Activated CD4-positive, alpha-beta T cell treated with anti-CD3 and anti-CD28 coated beads, Interleukin-2, Interleukin-6, amounts not matched to agents 100 ng/mL and 50 ng/mL, durations not matched to agents 16 hours and 8 hours (primary cell): Measurements from ENCODE around the gene CEACAM19.
"Not testable (repeated sequence)": the region's sequence is repeated elsewhere in the genome, so short reads cannot be mapped to it uniquely, and the experiment has no call there.

ENCODE experiments used
- DNase-seq: peaks from one replicate; pipeline ENCODE4 v3.0.0-alpha.2; 2020

Gene CEACAM19, protein sequence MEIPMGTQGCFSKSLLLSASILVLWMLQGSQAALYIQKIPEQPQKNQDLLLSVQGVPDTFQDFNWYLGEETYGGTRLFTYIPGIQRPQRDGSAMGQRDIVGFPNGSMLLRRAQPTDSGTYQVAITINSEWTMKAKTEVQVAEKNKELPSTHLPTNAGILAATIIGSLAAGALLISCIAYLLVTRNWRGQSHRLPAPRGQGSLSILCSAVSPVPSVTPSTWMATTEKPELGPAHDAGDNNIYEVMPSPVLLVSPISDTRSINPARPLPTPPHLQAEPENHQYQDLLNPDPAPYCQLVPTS

DNA sequence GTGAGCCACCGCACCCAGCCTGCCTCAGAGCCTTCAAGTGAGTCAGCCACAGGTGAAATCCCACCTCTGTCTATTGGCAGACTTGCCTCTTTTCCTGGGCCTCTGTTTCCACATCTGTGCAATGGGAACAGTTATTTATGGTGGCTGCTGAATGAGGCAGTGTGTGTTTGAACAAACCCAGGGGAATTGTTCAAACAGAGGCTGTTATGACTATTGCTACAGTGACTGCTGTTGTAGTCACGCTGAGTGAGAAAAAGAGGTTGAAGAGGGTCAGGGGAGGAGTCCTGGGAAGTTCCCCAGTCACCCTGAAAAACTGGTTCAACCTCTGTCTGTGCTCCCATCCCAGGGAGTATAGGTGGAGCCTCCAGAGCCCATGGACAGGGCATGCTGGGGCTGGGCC lies at the start of gene CEACAM19:
Gene CEACAM19, plus strand, starts transcription at position 83 of the 400 bp plus-strand sequence. CDS start 450 bp downstream, outside the sequence.
- DNase-seq, result no peak

DNA sequence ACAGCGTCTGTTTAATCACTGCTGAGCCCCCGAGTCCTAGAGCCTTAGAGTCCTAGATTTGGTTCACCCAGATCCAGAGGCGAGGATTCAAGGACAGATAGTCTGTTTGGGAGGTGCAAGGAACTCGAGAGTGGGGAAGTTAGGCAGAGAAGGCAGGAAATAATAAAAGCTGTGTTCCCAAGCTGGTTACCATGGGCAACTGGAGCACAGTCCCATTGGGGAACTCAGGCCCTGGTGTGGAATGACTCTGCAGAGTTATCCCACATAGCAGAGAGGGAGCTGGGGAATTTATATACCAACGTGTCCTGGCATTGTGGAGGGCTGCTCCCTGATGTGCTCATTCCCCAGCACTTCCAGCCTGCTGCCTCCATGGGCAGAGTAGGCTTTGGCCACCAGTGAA lies 48.2 kb upstream of the CEACAM19 start:
- no peak for DNase-seq

DNA sequence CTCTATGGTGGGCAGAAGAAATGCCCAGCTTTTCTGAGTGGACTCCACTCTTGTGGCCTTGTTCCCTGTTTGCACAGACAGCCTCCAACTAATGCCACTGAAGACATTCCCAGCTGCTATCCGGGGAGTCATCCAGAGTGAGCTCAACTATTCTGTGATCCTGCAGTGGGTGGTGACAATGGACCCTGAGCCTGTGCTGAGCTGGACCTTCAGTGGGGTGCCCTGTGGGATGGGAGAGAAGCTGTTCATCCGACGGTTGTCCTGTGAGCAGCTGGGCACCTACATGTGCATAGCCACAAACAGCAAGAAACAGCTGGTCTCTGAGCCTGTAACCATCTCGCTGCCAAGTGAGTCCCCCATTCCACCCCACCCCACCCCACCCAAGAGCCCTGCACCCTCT lies 47.7 kb upstream of the CEACAM19 start:
- no peak for DNase-seq

DNA sequence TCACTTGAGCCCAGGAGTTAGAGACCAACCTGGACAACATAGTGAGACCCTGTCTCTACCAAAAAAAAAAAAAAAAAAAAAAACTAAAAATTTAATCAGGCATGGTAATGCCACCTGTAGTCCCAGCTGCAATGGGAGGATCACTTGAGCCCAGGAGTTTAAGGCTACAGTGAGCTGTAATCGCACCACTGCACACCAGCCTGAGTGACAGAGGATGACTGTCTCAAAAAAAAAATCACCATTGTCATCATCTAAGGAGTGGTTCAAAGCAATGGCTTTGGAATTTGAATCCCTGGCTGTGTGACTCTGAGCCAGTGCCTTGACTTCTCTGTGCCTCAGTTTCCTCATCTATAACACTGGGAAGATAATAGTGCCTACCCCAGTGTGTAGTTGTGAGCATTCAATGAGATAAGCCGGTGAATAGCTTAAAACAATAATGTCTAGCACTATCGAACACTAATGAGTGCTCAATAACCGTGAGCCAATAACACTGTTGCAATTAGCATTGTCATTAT lies 46.4 kb upstream of the CEACAM19 start:
- DNase-seq, result no peak

DNA sequence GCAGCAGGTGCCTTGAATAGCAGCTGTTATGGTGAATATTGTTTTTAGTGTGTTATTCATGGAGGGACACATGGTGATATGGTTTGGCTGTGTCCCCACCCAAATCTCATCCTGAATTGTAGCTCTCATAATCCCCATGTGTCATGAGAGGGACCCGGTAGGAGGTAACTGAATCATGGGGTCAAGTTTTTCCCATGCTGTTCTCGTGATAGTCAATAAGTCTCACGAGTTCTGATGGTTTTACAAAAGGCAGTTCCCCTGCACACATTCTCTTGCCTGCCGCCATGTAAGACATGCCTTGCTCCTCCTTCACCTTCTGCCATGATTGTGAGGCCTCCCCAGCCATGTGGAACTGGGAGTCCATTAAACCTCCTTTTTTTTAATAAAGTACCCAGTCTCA lies 45.6 kb upstream of the CEACAM19 start:
- DNase-seq, result not testable (repeated sequence)

DNA sequence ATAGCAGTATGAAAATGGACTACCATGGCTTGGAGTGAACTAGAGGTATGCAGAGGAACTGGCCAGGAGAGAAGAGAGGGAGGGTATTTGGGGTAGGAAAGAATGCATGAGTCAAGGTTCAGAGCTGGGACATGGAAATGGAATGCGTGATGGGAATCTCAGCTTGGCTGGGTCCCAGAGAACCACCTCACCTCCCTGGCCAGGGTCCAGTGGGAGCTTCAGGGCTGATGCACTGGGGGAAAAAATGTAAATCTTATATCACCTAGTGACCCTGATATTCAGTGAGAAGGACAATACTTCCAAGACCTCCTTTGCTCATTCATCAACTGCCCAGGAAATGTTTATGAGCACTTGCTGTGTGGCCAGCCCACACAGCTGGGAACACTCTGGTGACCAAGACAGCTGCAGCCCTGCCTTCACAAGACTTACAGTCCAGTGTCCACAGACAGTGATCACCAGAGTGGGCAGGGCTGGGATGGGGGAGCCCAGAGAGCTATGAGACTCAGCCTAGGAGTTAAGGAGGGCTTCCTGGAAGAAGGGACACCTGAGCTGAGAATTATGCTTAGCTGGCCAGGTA lies 45.1 kb upstream of the CEACAM19 start:
- DNase-seq, result no peak

DNA sequence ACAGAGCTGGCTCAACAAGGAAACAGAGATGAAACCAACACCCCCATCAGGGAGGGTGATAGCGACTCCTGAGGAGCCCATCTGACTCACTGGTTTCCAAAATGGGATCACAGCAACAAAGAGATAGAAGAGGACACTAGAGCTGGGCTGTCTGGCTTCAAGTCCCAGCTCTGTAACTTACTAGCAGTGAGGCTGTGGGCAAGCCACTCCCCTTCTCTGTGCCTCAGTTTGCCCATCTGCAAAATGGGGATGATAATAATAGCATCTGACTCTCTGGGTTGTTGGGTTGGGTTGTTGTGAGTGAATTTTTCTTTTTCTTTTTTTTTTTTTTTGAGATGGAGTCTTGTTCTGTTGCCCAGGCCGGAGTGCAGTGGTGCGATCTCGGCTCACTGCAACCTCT lies 43.7 kb upstream of the CEACAM19 start:
- DNase-seq, result no peak

DNA sequence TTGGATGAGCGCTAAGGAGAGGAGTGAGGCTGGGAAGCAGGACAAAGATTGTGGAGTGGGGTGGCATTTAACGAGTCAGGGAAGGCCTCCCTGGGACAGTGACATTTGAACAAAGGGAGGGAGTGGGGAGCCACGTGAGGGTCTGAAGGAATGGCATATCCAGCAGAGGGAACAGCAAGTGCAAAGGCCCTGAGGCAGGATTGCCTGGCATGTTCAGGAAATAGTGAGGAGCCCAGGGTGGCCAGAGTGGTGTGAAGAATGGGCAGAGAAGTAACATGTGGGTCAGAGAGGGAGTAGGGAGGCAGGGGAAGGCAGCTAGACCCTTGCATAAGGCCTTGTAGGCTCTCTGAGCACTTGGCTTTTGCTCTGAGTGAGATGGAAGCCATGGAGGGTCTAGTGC lies 42.5 kb upstream of the CEACAM19 start:
- no peak for DNase-seq

DNA sequence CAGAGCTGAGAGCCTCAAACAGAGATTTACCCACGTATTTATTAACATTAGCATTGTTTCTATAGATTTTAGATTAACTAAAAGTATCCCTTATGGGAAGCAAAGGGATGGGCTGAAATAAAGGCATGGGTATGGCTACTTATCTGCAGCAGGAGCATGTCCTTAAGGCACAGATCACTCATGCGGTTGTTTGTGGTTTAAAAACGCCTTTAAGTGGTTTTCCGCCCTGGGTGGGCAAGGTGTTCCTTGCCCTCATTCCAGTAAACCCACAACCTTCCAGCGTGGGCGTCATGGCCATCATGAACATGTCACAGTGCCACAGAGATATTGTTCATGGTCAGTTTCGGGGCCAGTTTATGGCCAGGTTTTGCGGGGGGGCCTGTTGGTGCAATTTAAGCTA lies 39.7 kb upstream of the CEACAM19 start:
- DNase-seq, result not testable (repeated sequence)

DNA sequence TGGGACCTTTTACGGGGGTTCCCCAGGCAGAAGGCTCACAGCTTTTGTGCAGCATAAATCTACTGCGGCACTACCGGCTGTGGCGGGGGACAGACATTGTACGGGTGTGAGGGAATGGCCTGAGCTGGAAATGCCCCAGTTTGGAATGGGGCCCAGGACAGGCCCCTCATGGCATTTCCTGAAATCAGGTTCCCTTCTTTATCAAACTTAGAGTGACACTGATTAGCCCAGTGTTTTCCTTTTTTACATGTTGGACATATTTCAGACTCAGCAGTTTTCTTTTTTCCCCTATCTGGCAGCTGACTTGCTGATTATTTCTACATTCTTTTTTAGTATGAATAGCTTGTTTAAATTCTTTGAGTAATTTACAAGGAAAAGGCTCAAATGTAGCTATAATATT lies 37.2 kb upstream of the CEACAM19 start:
- not testable (repeated sequence) for DNase-seq

DNA sequence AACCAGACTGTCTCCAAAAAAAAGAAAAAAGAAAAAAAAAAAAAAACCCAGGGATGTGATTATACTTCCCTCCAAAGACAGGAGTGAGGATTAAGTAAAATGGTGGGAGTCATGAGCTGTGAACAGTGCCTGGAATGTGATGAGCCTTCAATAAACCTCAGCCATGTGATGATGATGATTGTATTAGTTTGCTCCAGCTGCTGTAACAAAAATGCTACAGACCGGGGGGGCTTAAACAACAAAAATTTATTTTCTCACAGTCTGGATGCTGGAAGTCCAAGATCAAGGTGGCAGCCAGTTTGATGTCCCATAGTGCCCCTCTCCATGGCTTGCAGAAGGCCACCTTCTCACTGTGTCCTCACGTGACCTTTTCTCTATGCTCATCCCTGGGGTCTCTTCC lies 36.5 kb upstream of the CEACAM19 start:
- DNase-seq, result no peak

DNA sequence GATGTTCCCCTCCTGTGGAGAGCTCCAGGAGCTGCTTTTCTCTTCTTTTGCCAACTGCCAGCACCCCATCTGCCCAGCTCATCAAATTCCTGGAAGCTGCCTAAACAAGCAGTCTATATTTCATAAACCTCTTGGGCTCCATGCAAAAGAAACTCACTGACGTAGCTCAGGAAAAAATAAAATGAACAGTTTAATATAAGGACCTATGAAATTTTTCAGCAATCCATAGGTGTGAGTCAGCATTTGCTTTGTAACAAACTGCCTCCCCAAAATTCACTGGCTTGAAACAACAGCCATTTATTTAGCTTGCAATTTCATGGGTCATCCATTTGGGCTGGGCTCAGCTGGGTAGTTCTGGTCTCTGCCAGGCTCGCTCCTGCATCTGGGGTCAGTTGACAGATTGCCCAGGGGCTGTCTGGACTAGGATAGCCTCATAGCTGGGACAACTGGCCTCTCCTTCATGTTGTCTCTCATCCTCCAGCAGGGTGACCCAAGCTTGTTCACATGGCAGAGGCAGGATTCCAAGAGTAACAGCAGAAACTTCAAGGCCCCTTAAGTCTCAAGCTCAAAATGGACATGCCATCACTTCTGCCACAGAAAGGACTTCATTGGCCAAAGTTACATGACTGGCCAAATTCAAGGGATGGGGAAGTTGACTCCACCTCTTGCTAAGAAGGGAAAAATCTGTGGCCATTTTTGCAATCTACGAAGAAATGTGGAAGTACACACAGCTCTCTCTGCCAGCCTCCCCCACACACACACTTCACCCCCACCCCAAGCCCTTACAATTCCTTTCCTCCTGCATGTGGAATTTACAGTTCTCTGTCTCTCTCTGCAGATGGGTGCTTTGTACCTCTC lies 35.5 kb upstream of the CEACAM19 start:
- DNase-seq, result no peak

DNA sequence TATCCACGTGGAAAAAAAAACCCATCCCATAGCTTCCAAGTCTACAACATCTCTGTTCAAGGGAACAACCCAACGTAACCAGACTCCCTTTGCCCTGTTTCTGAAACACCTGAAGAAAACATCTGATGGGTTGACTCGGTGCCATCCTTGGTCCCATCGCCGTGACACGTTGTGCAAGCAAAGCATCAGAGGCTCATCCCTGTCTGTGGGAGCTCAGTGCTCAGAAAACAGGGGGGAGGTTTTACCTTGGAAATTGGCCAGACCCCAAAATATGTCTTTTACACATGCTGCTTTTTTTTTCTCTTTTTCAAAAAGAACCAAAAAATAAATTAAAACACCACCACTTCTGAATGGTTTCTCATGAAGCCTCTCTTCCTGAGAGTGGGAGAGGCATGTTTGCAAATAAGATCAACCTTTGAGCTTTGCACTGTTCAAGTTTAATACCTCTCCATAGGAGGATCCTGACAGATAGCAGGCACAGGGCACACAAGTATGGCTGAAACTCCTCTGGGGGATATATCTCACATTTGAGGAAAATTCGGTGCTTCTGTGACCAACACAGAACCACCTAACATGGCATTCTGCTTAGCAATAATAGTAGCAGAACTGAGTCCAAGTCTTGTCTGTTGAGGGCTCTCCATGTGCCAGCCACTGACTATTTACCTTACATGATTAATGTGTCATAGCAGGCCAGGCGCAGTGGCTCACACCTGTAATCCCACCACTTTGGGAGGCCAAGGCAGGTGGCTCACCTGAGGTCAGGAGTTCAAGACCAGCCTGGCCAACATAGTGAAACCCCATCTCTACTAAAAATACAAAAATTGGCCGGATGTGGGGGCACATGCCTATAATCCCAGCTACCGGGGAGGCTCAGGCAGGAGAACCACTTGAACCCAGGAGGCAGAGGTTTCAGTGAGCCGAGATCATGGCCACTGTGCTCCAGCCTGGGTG lies 34.6 kb upstream of the CEACAM19 start:
- no peak for DNase-seq

DNA sequence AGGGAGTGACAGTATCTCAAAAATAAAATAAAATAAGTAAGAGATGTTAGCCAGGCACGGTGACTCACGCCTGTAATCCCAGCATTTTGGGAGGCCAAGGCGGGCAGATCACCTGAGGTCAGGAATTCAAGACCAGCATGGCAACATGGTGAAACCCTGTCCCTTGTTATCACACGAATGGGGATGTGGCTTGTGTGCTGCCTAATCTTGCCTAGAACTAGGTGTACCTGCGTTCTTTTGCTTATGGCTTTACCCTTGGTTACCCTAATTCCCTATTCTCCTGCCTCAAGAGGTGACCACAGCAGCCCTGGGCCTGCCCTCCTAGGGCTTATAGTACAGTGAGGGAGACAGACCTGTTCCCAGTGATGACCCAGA lies 33.9 kb upstream of the CEACAM19 start:
- DNase-seq, result no peak

DNA sequence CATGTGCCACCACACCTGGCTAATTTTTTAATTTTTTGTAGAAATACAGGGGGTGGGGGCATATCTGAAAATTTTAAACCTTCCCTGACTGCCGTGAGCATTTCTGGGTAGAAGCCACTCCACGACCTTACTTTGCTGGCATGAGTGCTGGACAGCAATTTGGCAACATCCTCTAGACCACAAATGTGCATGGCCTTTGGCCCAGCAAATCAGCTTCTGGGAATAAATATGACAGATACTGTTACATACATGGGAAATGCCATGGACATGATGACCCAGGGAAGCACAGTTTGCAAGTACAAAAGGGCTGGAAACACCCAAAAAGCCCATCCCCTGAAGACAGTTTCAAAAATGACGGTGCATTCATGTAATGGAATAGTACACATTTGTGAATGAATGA lies 30.8 kb upstream of the CEACAM19 start:
- DNase-seq, result no peak

DNA sequence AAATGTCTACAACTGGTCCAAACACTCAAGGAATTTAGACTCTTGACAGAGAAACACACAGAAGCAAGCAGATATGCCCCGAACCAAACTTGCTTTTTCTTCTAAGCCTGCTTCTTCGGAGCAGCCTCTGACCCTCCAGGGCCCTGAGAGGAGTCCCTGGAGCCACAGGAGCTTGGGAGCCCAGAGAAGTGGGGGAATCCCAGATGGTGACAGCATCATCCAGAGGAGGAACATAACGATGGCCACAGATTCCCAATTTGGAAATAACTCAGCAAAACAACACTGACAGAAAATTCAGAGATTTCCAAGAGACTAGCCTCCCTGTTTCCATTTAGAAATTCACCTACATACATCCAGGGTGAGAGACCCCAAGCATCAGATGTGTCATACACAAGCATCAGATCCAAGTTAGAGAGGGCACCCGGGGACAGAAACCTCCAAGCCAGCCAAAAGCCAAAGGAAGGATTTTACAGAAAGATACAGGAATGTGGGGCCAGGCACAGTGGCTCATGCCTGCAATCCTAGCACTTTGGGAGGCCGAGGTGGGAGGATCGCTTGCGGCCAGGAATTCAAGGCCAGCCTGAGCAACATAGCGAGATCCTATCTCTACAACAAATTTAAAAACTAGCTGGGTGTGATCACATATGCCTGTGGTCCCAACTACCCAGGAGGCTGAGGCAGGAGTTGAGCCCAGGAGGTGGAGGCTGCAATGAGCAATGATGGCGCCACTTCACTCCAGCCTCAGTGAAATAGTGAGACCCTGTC lies 29.6 kb upstream of the CEACAM19 start:
- no peak for DNase-seq

DNA sequence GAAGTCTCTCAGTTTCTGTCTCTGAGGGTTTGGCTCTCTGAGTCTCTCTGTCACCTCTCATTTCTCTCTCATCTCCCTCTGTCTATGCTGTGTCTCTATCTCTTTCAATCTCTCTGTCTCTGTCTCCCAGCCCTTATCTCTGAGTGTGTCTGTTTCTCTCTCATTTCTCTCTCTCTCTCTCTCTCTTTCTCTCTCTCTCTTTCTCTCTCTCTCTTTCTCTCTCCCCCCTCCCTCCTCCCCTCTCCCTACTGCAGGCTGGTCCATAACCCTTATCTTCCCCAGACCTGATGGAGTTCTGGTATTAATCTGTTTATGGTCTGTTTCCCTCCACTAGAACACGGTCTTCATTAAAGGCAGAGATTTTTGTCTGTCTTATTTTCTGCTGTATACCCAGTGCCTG lies 28.9 kb upstream of the CEACAM19 start:
- no peak for DNase-seq

DNA sequence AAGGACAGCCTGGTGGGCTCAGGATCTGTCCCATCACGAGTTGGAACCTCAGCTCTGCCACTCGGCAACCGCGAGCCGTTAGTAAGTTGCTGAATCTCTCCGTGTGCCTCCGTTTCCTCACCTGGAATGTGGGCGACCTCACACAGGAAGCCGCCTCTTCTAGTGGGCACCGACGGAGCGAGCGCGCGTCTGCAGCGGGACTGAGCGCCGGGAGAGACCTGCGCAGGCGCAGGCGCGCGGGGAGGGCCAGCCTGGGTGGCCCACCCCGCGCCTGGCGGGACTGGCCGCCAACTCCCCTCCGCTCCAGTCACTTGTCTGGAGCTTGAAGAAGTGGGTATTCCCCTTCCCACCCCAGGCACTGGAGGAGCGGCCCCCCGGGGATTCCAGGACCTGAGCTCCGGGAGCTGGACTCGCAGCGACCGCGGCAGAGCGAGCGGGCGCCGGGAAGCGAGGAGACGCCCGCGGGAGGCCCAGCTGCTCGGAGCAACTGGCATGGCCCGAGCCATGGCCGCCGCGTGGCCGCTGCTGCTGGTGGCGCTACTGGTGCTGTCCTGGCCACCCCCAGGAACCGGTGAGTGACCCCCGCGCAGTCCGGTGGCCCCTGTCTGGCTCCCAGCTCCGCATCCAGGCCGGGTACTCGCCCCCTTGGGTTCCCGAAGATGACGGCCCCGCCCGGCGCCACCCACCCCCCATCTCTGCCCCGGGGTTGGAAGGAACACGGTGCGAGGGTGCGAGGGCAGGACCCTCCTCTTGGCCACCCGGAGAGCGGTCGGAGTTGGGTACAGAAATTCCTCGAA lies 27.5 kb upstream of the CEACAM19 start, which contains the start of gene PVR:
Gene PVR, plus strand, starts transcription at position 306 of the 797 bp plus-strand sequence. Its CDS starts 187 bp downstream, at position 493.
- DNase-seq, result peak; percentile 63

DNA sequence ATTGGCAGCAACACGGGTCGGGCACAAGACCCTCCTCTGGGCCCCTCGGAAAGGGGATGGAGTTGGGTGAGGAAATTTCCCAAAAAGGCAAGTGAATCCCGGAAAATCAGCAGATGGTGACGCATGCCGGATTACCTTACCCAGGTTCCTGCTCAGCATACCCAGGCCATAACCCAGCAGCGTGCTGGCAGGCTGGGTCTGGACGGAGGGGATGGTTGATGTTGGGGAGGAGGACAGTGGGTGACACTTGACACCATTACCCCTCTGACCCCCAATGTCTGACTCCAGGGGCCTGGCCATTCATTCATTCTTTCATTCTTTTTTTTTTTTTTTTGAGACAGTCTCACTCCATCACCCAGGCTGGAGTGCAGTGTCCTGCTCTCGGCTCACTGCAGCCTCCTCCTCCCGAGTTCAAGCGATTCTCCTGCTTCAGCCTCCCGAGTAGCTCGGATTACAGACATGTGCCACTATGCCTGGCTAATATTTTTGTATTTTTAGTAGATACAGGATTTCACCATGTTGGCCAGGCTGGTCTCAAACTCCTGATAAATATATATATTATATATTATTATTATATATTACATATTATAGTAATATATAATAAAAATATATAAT lies 26.8 kb upstream of the CEACAM19 start:
- DNase-seq, result peak; percentile 21

DNA sequence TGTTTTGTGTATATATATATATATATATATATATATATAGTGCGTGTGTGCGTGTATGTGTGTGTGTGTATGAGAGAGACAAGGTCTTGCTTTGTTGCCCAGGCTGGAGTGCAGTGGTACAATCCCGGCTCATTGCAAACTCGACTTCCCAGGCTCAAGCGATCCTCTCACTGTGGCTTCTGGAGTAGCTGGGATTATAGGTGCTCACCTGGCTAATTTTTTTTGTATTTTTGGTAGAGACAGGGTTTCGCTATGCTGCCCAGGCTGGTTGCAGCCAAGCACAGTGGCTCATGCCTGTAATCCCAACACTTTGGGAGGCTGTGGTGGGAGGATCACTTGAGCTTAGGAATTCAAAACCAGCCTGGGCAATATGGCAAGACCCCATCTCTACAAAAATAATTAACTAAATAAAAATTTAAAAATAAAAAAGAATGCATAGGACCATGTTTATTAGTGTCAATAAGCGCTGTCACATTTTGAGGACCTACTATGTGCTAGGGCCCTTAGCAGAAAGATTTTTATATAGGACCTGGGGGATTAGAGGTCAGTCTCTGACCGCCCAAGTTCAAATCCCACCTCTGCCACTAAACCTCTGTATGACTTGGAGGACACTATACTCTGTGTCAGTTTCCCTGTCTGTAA lies 25.8 kb upstream of the CEACAM19 start:
- DNase-seq, result no peak
